Effector memory CD4-positive, alpha-beta T cell (primary cell): ENCODE data around the gene CENPP.

ENCODE experiments used
- DNase-seq, 3 donors: peaks; one replicate each; pipeline ENCODE4 v3.0.0-alpha.2; 2020
- H3K27ac ChIP-seq: 2 replicates; pipeline ENCODE4 v1.7.0; 2013; ENCODE audit warnings: mild to moderate bottlenecking, low read length, moderate library complexity; ENCODE audit not compliant: insufficient read depth, poor library complexity, severe bottlenecking
- H3K27me3 ChIP-seq: replicated peaks from 2 replicates; pipeline ENCODE4 v1.7.0; 2013; ENCODE audit warnings: mild to moderate bottlenecking, low read length; ENCODE audit not compliant: insufficient read depth, control insufficient read depth, poor library complexity, severe bottlenecking
- H3K36me3 ChIP-seq: 2 replicates; pipeline ENCODE4 v1.7.0; 2013; ENCODE audit warnings: mild to moderate bottlenecking, low read length, moderate library complexity; ENCODE audit not compliant: control insufficient read depth, insufficient read depth
- H3K4me1 ChIP-seq: 2 replicates; pipeline ENCODE4 v1.7.0; 2013; ENCODE audit warnings: low read length, mild to moderate bottlenecking; ENCODE audit not compliant: control insufficient read depth, insufficient read depth, poor library complexity, severe bottlenecking
- H3K4me3 ChIP-seq: 2 replicates; pipeline ENCODE4 v1.7.0; 2013; ENCODE audit warnings: low read length, low read depth, mild to moderate bottlenecking; ENCODE audit not compliant: insufficient read depth, poor library complexity, severe bottlenecking
- H3K9me3 ChIP-seq: 2 replicates; pipeline ENCODE4 v1.7.0; 2013; ENCODE audit warnings: mild to moderate bottlenecking, low read length, moderate library complexity; ENCODE audit not compliant: control insufficient read depth
- total RNA-seq, 3 donors: gene quantifications; one replicate each; lab custom pipeline; 2026; lab: John Stamatoyannopoulos, UW

The CENPP gene
- total RNA-seq, result 2.6 to 6.0 (median 4.8) reads per million in 3 donors

DNA sequence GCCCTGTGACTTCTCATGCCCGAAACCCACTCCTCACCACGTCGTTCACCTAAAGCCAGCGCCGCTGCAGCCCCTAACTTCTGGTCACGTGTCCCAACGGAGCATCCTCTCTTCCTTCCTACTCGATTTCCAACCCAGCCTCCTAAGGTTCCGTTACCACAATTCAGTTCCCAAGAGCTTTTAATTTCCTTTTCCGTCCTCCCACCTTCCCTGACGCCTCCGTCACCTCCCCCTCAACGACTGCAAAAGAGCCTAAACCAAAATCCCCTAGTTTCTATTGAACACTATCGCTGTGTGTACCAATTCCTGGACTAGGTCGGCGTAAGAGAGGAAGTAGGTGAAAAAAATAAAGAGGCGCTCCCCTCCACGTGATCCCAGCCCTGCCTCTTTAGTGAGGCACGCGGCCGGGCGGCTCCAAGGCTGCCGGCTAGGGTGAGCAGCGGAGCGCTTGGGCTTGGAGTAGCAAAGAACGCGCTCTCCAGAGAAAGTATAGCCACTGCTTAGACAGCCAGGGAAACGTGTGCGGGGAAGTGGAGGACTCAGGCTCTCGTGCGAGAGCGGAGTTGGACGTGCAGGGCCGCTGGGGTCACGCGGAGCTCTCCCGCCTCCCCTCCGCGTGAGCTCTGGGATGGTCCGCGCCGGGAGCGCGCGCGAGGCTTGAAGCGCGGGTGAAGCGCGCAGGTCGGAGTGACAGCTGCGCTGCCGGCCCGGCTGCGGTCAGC is at the start of gene CENPP, which contains the start of gene NOL8:
Gene CENPP, plus strand, starts transcription at position 685 of the 722 bp plus-strand sequence.
Gene NOL8, minus strand, starts transcription at position 82 of the 722 bp plus-strand sequence. CDS start 1,189 bp downstream, outside the sequence.
- Histone ChIP-seq H3K36me3 (peaks cover 17% of the 10 kb centered on the region), H3K9me3 (no peaks in the 10 kb centered on the region)

DNA sequence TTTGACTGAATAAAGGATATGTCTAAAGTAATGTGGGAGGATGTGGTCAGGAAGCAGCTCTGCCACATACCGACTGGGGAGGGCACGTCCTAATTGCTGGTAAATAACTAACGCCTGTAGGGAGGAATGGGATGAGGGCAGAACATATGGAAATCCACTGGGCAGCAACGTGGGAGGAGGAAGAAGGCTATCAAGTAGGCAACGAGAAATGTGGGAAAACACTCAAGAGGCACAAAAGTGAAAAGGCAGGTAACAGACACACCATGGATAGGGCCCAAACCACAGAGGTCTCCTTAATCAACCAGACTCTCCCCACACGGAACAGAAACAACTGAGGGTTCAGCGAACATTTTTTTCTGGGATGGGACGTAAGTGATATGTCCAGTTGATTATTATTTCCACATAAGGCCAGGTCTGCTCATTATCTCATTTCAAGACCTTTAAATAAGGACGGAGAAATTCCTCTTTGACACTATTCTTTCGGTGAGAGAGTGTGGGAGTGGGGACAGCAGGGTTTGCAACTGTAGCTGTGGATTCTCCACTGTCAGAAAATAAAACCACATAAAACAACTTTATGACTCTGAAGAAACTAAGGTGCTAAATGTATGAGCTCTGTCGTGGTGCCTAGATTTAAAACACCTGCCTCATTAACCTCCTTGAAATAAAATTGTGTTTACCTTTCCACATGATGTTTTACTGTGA is 49.3 kb upstream of the CENPP start:
- Histone ChIP-seq H3K9me3 (no peaks in the 10 kb centered on the region), H3K27ac (no peak overlapping the region), H3K4me3 (no peak overlapping the region), H3K4me1 (peaks cover 6% of the 10 kb centered on the region), H3K36me3 (peaks cover 79% of the 10 kb centered on the region), H3K27me3 (no peaks in the 10 kb centered on the region)
- no peak for DNase-seq

More for the DNA sequence above, at the start of gene CENPP, which contains the start of gene NOL8:
- Histone ChIP-seq H3K27ac (peak within 1 kb of the TSS; percentile 89), H3K4me3 (peak within 1 kb of the TSS; percentile 72), H3K27me3 (no peaks in the 10 kb centered on the region), H3K4me1 (peaks cover 18% of the 10 kb centered on the region)
- peak; percentile 59 to 77 (median 74) for DNase-seq

DNA sequence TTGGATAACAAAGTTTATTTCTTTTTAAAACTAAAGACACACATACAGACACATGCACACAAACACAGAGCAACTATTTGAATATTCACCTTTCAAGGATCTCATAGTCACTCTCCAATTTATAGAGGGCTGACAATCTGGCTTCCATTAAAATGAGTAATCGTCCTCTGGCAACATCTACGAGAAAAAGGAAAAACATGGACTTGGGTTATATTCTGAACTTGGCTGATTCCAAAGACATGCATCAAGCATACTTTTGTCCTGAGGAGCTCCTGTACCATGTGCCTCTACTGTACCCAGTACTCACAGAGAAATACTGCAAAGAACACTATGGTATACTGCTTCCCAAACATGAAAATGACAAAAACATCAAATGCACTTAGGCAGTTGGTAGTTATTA is 47.6 kb upstream of the CENPP start:
- no peak for DNase-seq
- peaks cover 75% of the 10 kb centered on the region for H3K36me3 ChIP-seq
- peaks cover 6% of the 10 kb centered on the region for H3K4me1 ChIP-seq
- no peaks in the 10 kb centered on the region for H3K27me3 ChIP-seq
- no peaks in the 10 kb centered on the region for H3K9me3 ChIP-seq
- H3K27ac ChIP-seq, result no peak overlapping the region
- no peak overlapping the region for H3K4me3 ChIP-seq

DNA sequence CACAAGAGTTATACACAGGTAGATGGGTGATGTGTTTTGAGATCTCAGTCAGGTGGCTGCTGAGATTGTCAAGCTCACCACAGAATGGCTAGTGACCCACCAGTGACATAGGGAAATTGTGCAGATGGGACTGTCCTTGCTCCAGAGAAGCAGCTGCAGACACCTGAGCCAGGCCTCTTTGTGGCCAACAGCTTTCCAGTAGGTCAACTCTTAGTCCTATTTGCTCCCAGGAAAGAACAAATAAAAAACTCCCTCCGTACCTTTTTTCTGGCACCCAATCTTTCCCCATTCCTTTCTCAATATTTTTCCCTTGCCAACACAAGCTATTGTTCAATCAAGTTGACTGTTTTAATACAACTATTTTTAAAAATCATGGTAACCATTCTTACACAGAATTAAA is 46.5 kb upstream of the CENPP start:
- no peak overlapping the region for H3K27ac ChIP-seq
- peaks cover 6% of the 10 kb centered on the region for H3K4me1 ChIP-seq
- peaks cover 69% of the 10 kb centered on the region for H3K36me3 ChIP-seq
- H3K4me3 ChIP-seq, result no peak overlapping the region
- no peak for DNase-seq
- H3K27me3 ChIP-seq, result no peaks in the 10 kb centered on the region
- H3K9me3 ChIP-seq, result no peaks in the 10 kb centered on the region

DNA sequence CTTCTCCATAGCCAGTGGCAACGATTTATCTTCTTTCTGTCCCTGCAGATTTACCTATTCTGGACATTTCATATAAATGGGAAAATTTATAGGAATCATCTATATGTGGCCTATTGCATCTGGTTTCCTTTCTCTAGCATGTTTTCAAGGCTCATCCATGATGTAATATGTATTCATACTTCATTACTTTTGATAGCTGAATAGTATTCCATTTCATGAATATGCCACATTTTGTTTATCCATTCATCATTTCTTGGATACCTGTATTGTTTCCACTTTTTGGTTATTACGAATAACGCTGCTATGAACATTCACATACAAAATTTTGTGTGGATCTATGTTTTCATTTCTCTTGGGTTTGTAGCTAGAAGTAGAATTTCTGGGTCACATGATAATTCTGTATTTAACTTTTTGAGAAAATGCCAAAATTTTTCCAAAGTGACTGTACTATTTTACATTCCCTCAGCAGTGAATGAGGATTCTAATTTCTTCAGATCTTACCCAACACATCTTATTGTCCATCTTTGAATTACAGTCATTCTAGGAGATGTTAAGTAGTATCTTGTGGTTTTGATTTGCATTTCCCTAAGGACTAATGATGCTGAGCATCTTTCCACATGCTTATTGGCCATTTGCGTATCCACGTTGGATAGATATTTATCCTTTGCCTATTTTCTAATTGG is 35.9 kb upstream of the CENPP start:
- no peaks in the 10 kb centered on the region for H3K27me3 ChIP-seq
- H3K4me1 ChIP-seq, result peaks cover 19% of the 10 kb centered on the region
- peaks cover 21% of the 10 kb centered on the region for H3K36me3 ChIP-seq
- H3K4me3 ChIP-seq, result no peak overlapping the region
- no peak for DNase-seq
- H3K27ac ChIP-seq, result no peak overlapping the region
- H3K9me3 ChIP-seq, result no peaks in the 10 kb centered on the region

DNA sequence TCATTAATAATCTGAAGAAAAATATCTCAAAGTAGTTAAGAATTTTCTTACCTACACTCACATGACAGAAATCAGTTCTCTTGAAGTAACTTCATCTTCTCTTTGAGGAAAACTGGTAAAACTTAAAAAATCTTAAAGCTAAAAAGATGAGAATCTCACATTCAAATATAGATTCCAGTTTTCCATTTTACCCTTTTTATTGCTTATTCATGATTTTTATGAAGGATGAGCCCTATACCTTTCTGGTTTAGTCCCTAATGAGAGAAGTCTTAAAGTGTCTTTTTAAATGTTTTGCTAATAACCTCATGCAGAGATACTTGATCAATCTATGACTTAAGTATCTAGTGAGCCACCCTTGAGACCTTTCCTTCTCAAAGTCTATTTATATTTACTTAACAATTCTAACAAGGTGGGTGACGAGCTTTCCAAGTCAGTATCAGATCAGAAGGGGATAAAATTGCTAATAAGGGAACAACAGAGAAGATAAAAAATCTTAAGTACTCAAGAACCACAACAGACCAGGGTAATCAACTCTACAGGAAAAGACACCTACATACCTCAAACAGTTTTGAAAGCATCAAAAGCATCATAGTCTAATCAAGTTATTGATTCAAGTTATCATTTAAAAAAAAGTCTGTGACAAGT is 34.8 kb upstream of the CENPP start:
- peaks cover 20% of the 10 kb centered on the region for H3K4me1 ChIP-seq
- peaks cover 14% of the 10 kb centered on the region for H3K36me3 ChIP-seq
- no peak overlapping the region for H3K4me3 ChIP-seq
- no peaks in the 10 kb centered on the region for H3K27me3 ChIP-seq
- no peak for DNase-seq
- H3K9me3 ChIP-seq, result no peaks in the 10 kb centered on the region
- H3K27ac ChIP-seq, result no peak overlapping the region

DNA sequence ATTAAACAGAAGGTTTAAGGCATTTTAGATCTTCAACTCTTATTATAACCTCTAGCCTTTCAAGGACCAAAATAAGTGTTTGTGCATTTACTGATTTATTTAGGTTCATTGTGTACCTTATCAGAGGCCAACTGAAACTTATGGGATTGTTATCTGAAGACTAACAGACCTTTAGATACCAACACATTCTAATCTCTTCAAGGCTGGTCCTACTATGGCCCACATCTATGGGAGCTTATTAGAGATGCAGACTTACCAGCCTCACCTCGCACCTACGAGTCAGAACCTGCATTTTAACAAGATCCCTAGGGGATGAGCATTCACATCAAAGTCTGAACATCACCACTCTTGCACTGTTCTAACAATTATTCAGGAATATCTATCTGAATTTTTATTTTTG is 34.2 kb upstream of the CENPP start:
- Histone ChIP-seq H3K27ac (no peak overlapping the region), H3K36me3 (peaks cover 14% of the 10 kb centered on the region), H3K4me3 (no peak overlapping the region), H3K9me3 (no peaks in the 10 kb centered on the region), H3K27me3 (no peaks in the 10 kb centered on the region), H3K4me1 (peaks cover 20% of the 10 kb centered on the region)
- no peak for DNase-seq

DNA sequence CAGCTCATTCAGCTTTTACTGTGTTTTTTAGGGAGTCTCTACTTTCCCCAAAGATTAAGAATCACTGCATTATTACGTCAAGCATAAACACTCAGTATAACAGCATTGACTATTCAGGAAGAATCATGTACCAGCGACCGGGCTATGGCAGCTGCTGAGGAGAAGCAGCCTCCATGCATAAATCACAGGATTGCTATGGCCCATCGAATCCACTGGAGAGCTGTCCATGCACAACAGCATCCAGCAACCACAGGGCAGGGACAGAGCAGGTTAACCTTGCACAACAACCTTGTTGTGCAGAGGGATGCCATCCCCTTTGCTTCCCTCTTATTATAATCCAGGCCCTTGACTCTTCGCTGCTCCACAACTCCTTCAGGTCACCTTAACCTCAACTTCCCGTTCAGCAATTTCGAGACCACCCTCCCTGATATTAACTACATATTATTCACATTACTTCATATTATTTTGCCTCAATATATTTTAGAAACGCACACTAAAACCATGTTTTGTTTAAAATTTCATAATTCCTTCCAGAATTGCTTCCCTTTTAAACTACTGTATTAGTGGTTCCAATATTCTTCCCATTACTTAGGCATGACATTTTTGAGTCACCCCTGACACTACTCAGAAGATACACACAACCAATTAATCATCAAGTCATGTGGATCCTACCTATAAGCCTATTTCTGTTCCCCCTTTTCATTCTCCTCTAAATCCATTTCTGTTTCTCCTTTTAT is 33.2 kb upstream of the CENPP start:
- Histone ChIP-seq H3K9me3 (no peaks in the 10 kb centered on the region), H3K4me1 (peaks cover 21% of the 10 kb centered on the region), H3K27me3 (no peaks in the 10 kb centered on the region), H3K36me3 (peaks cover 8% of the 10 kb centered on the region), H3K4me3 (peak overlapping the region; percentile 93), H3K27ac (peak overlapping the region; percentile 72)
- DNase-seq, result no peak

DNA sequence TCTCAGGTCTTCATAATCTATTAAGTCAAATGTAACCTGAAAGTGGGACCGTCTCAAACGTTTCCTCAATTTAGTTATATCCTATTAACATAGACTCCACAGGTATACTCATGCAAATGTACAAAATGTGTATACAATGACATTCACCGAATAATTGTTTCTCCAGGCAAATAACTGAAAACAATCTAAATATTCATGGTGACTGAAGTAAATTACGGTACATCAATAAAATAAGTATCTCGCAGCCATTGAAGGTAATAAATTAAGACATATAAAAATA is 32.7 kb upstream of the CENPP start:
- no peaks in the 10 kb centered on the region for H3K27me3 ChIP-seq
- peak overlapping the region; percentile 72 for H3K27ac ChIP-seq
- H3K4me3 ChIP-seq, result peak overlapping the region; percentile 93
- no peaks in the 10 kb centered on the region for H3K9me3 ChIP-seq
- peaks cover 26% of the 10 kb centered on the region for H3K4me1 ChIP-seq
- peaks cover 11% of the 10 kb centered on the region for H3K36me3 ChIP-seq
- no peak for DNase-seq
